Middle frontal gyrus (tissue), 1 donor: ENCODE data around the gene SFXN3.

Experiments used
- DNase-seq: peaks from one replicate; pipeline ENCODE4 v3.0.0-alpha.2; 2015; ENCODE audit warnings: low spot score; ENCODE audit errors: extremely low spot score

SFXN3 gene

DNA sequence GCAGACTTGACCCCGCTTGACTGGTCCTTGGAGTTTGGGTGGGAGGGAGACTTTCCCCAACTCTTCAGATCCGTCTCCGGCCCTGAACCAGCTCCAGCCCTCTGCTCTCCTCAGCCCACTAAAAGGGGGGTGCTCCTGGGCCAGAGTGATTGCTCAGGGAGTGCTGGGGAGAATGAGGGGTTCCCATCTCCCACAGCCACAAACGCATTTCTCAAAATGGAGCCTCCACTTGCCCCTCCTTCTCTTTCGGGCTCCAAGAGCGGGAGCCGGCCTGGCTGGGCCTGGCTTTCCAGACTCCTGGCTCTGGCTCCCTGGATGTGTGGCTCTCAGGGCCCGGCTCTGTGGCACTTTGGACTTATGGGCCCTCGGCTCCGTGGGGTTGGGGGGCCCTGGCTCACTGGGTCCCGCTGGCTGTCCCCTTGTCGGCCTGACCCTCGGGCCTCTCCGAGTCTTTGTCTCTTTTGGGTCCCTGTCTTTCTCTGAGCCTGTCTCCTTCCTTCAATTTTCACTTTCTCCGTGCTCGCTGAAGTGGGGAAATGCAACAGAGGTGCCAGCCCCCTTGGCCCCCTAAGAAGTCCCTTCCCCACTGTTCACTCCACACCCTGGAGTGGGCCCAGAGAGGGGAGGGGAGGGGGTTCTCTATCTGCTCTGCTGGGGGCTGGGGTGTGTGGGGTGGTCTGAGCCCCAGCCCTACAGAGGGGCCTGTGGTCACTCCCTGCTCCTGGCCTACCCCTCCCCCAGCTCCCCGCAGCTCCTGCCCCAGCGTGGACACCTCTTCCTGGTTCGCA, 30.7 kb upstream of the SFXN3 start:
- no peak for DNase-seq

DNA sequence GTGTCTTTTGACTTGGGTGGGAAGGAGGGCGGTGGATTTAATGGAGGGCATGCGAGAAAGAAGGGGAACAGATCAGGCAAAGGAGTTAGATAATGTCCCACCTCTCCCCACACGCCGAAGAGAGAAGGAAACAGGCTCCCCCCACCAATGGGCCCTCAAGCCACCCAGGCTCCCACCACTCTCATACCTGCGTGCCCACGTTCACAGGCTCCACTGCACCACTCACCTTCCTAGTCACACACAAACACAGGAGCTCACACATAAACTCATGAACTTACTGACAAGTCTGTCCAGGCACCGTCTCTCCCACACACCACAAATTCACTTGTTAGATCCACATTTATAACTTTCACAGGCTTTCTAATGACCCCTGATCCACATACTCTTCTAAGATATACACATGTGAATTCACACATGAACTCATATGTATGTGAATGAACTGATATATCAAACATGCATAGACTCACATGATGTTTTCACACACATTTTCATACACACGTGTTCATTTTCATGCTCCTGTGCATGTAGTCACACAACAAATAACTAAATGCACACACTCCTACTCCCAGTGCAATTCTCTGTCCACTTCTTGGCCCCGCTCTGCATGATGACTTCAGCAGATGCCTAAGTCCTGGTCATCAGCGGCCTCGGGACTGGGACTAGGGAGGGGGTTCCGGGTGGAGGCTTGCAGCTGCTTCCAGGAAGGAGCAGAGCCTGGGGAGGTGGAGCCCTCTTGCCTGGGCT, 29.9 kb upstream of the SFXN3 start:
- no peak for DNase-seq

DNA sequence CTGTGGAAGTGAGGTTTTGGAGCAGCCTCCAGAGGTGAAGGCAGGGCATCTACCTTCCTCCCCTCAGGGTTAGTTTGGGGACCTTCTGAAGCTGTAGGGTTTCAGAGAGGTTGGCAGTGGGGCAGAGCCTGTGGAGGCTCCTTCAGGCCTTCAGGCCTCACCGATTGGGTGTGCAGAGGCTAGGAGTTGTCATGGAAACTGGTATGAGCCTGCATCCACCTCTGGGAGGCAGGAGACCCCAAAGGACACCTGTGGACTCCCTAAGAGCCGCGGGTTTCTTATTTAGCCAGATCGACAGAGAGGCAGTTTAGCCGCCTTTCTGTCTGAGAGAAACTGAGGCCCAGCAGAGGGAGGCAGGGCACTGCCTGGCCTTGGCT, 29.4 kb upstream of the SFXN3 start:
- no peak for DNase-seq

DNA sequence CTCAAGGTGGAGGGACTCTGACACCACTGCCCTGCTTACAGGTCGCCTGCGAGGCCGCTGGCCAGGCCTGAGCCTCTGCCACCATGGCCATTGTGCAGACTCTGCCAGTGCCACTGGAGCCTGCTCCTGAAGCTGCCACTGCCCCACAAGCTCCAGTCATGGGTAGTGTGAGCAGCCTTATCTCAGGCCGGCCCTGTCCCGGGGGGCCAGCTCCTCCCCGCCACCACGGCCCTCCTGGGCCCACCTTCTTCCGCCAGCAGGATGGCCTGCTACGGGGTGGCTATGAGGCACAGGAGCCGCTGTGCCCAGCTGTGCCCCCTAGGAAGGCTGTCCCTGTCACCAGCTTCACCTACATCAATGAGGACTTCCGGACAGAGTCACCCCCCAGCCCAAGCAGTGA, 28.6 kb upstream of the SFXN3 start:
- no peak for DNase-seq

DNA sequence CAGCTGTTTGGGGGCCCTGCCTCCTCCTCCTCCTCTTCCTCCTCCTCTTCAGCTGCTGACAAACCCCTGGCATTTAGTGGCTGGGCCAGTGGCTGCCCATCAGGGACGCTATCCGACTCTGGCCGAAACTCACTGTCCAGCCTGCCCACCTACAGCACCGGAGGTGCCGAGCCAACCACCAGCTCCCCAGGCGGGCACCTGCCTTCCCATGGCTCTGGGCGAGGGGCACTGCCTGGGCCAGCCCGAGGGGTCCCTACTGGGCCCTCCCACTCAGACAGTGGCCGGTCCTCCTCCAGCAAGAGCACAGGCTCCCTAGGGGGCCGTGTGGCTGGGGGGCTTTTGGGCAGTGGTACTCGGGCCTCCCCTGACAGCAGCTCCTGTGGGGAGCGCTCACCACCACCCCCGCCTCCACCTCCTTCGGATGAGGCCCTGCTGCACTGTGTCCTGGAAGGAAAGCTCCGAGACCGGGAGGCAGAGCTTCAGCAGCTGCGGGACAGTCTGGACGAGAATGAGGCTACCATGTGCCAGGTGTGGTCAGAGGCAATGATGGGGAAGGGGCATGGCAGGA, 27.3 kb upstream of the SFXN3 start:
- DNase-seq, result no peak

DNA sequence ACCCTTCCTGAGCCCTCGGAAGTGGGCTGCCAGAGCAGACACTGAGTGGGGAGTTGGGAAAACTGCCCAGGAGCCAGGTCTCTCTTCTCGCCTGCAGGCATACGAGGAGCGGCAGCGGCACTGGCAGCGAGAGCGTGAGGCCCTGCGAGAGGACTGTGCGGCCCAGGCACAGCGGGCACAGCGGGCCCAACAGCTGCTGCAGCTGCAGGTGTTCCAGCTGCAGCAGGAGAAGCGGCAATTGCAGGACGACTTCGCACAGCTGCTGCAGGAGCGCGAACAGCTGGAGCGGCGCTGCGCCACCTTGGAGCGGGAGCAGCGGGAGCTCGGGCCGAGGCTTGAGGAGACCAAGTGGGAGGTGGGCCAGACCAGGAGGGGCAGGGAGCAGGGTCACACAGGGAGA, 25.7 kb upstream of the SFXN3 start:
- no peak for DNase-seq

DNA sequence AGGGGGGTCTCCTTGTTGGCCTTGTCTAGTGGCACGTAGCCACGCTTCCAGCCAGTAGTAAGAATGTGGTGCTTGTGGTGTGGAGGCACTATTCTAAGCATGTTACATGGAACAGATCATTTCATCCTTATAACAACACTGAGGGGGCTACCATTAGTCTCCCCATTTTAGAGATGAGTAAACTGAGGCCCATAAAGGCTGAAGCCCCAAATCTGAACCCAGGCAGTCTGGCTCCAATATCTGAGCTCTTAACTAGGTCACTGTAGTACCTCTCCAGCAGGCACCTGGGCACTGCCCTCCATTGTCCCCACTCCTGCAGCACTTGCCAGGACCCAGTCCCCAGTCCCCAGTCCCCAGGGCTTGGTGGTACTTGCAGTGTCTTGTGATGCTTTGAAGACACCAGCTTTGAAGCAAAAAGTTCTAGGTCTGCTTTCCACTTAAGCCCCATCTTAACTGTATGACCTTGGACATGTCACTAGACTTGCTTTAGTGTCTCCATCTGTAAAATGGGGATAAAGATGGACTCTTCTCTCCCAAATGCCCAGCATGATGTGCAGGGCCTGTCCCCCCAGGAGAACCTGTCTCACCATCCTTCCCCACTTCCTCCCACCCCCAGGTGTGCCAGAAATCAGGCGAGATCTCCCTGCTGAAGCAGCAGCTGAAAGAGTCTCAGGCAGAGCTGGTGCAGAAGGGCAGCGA, 25.0 kb upstream of the SFXN3 start:
- no peak for DNase-seq

DNA sequence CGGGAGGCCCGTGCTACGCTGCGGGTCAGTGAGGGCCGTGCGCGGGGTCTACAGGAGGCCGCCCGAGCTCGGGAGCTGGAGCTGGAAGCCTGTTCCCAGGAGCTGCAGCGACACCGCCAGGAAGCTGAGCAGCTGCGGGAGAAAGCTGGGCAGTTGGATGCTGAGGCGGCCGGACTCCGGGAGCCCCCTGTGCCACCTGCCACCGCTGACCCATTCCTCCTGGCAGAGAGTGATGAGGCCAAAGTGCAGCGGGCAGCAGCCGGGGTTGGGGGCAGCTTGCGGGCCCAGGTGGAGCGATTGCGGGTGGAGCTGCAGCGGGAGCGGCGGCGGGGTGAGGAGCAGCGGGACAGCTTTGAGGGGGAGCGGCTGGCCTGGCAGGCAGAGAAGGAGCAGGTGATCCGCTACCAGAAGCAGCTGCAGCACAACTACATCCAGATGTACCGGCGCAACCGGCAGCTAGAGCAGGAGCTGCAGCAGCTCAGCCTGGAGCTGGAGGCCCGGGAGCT, 24.4 kb upstream of the SFXN3 start:
- DNase-seq, result no peak

DNA sequence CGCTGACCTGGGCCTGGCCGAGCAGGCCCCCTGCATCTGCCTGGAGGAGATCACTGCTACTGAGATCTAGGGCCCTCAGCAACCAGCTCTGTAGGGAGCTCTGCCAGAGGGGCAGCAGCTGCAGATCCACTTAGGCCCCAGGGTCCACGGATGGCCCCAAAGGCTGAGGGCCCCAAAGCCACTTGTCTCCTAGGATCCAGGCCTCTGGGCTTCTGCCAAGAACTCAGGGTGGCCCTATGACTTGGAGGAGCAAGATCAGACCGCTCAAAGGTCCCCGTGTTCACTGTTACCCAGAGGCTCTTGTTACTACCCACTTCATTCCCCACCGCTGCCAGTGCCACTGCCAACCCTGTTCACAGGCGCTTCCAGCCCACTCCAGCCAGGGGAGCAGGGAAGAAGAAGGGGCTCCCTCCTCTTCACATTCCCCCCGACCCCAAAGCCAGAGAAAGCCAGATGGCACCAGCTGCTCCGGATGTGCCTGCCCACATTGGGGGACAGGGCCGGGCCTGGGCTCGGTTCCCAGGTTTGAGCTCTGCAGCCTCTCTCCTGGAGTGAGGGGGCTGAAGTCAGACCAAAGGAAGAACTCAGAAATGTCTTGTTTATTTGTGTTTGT, 23.8 kb upstream of the SFXN3 start:
- no peak for DNase-seq

DNA sequence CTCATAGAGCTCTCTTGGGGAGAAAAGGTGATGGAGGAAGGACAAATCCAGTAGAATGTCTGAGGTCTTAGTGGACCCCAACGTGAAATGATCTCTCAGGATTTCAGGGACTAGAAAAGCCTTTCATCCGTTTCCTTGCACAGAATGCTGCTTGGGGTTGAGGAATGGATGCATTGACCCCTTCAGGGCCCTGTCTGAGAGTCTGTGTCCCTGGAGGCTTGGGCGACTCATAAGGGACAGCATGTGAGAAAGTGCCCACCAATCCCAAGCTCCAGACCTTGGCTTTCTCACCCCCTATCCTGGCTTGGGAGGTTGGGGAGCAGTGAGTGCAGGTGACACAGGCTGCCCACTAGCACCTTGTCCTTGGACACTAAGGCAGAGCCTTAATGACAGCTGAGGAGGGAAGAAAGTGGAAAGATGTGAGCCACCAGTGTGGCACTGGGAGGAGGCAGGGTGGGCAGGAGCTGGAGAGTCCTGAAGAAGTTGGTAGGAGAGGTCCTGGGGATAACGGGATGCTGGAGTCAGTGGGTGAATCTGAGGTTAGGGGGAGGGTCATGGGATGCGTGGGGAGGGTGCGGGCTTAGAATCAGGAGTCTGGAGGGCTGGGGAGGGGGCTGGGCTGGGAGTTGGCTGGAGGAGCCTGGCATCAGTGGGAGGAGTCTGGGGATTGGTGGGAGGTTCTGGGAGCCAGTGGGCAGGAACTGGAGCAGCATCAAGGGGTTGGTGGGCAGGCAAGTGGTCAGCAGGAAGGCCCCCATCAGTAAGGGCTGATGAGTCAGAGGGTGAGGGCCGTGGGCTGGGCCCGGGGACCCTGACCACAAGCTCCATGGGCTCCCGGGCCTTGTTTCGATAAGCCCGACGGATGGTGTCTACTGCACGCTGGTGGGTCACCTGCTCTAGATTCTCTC, 22.9 kb upstream of the SFXN3 start:
- no peak for DNase-seq

DNA sequence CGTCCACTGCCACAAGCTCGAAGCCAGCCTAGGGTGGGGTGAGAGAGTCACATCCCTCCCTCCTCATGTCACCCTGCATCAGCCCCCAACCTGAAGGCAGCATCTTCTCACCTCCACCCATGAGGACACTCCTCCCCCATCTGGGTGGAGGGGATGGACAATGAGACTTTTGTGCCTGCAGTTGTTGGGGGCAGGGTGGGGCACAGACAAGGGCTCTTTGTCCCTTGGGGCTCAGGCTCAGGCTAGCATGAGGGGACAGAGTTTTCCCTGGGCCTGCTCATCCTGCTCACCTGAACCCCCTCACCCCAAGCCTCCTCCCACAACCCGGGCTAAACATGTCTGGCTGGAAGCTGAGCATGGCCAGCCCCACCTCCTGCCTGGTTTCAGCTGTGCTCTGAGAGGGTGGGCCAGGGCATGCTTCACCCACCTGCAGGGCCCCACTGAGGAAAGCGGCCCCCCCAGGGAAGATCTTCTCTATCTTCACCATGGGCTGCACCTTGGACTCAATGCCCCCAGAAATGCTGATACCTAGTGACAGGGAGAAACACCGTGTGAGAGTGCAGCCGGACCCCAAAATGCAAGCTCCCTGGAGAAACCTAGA, 22.1 kb upstream of the SFXN3 start:
- no peak for DNase-seq

DNA sequence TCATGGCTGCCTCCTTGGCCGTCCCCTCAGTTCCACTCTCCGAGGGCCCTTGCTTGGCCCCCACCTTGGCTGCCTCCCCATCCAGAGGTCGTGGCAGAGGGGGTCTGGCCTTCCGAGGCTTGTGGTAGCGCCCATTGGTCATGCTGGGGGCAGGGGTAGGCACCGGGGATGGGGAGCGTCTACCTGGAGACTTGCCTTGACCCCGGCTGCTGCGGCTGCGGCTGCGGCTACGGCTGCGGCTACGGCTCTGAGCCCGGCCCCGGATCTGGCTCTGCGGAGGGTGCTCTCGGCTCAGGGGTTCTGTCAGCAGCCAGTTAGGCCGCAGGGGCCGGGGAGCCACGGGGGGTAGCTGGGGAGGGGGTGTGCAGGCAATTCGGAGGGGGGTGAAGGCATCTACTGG, 20.7 kb upstream of the SFXN3 start:
- DNase-seq, result no peak

DNA sequence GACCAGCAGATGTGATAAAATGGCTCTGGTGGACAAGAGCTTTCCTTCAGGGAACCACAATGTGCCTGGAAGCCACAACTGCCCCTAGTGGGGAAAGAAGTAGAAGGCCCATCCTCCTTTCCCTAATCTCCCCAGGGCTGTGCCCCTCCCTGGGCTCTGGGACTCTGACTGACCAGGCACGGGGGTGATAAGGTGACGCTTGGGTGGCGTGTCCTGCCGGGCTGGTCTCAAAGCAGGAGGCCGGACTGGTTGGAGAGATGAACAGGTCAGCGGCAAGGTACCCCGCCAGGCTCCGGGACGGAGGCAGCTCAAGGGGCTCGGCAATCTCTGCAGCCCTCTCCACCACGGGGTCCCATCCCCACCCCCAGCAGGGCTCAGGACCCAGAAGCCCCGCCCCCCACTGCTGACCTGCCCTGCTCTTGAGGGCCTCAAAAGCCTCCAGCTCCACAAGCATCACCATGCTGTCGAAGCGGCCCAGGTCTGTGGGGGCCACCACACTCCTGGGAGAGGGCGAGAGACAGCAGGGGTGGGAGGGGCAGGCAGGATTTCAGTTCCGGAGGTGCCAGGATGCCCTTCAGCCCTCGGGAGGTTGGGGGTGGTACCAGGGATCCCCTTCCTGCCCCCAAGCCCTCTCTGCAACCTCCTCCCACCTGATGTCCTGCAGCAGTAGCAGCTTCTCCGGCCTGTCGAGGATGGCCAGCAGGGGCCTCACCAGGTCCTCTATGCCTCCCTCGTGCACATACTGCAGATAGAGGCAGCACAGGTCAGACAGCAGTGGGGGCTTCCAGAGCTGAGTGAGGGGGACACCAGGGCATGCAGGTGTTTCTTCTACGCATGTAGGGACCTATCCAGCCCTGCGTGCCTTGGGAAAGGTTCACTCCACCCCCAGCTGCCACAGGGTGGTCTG, 19.3 kb upstream of the SFXN3 start:
- DNase-seq, result no peak

DNA sequence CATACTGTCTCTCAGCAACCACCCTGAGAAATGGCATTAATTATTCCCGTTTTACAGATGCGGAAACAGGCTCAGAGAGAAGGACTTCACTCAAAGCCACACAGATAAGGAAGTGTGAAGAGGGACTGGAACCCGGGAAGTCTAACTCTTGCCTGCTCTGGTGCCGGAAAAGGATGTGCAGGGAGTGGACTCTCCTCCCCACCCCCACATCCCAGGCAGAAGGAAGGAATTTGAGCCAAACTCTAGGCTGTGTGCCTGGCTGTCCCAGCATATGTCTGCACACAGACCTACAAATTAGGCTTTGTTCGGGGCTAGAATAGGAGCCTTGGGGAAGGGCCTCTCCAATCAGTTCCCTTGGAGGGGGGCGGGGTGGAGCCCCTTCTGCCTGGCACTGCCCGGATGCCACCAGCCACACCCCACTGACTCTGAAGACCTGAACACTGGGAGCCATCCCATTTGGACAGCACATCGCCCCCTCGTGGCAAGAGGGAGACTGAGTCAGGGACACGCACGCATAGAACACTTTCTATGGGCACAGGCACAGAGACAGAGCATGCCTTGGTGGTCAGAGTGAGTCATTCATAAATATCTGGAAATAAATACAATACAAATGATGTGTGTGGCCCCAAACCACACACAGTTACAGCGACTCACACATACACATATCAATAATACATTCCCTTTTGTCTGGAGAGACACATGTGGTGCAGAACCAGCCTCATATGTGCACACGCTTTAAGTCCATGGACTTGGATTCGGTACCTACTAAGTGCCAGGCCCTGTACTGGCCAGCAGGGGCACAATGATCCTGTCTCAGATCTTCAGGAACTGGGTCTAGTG, 18.3 kb upstream of the SFXN3 start:
- peak; percentile 89 for DNase-seq

DNA sequence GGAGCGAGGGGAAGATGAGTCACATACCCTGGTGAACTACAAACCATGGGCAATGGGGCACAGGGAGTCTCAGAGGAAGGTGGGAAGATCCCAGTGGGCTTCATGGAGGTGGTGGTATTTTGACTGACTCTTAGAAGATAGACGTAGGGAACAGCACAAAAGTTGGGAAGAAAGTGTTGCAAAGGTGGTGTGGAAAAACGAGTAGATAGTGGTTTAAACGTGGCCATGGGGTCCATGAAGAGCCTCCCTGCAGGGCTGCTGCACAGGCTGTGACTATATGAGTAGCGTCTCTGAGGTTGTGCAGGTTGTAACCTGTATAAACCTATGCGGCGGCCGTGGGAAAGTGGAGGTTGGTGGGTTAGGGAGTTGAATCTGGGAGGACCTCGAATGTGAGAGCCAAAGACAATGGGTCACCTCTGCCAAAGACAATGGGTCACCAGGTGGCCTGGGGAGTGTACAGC, 17.6 kb upstream of the SFXN3 start:
- DNase-seq, result no peak

DNA sequence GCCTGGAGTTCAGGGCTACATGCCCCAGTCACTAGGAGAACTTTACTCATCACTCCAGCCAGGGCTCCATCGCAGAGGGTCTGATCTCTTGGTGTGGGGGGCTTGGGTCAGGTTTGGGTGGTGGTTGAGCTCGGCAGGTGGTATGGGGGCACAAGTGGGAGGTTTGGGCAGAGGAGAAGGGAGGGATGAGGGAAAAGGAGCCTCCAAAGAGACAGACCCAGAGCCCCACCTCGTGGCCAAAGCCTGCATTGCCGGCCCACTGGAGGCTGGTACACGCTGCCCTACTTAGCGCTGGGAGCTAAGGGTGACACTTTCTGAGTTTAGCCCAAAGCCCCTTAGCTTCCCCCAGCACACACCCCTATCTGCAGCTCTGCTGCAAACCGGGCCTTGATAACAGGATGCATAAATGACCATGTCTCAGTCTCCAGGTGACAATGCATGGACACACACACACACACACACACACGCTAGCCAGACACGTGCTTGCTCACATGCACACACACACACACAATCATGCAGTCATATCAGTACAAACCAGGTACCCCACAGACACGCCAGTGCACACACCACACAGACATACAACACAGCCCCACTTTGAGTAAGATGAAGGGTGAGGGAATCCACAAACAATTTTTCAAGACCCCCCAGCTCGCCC, 16.7 kb upstream of the SFXN3 start:
- DNase-seq, result no peak

DNA sequence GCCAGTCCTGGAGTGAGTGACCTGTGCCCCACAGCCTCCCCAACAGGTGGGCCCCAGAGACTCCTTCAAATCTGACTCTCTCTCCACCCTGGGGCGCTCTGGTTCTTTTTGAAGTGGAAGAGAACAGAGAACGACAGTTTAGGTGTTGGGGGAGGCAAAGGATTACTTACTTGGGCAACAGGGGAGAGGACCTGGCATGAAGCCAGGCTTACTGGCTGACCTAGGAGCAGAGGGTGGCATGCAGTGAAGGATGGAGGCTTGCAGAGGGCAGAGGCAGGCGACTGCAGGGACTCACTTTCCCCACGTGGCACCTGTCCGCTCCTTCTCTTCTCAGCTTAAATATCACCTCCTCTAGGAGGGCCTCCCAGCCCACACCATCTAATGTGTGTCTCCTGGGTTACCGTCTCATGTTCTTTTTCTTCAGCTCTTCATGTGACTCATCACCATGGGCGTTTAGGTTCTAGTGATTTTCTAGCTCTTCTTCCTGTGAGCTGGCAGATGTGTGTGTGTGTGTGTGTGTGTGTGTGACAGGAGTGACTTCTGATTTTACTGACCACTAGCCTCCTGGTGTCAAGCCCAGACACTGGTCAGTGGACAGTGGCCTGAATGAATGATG, 16.0 kb upstream of the SFXN3 start:
- DNase-seq, result no peak
